A549 (cell line): ENCODE results near the gene CSAD.

ENCODE experiments used
- BHLHE40 ChIP-seq: IDR thresholded peaks from 2 replicates; pipeline ENCODE4 v1.6.1; 2012; ENCODE audit warnings: low read depth, low read length, inconsistent platforms
- KDM1A ChIP-seq: fragments of 200-600 bp; sonication (generic); IDR thresholded peaks from 2 replicates; pipeline ENCODE4 v1.6.1; 2016; ENCODE audit warnings: low read depth, mild to moderate bottlenecking
- MAX ChIP-seq: IDR thresholded peaks from 2 replicates; pipeline ENCODE4 v1.6.1; 2012
- NFE2L2 ChIP-seq: fragments of 150-350 bp; conservative IDR thresholded peaks from 2 replicates; pipeline ENCODE4 v1.6.1; 2014; ENCODE audit warnings: low read length
- POLR2A ChIP-seq: IDR thresholded peaks from 2 replicates; pipeline ENCODE4 v1.6.1; 2012; ENCODE audit warnings: mild to moderate bottlenecking, low read length
- REST ChIP-seq: fragments of 200-600 bp; sonication (generic); IDR thresholded peaks from 2 replicates; pipeline ENCODE4 v1.6.1; 2016; ENCODE audit warnings: antibody characterized with exemption, mild to moderate bottlenecking, moderate library complexity
- RFX5 ChIP-seq: fragments of 450-650 bp; IDR thresholded peaks from 2 replicates; pipeline ENCODE4 v1.7.1; 2014; ENCODE audit warnings: antibody characterized with exemption, mild to moderate bottlenecking, moderate library complexity

GRCh38 chr12:53211476-53212381 lies 31.0 kb upstream of the CSAD start:
- TF ChIP-seq RFX5 (no peak), NFE2L2 (no peak), REST (no peak), BHLHE40 (no peak), POLR2A (no peak), KDM1A (no peak), MAX (no peak)
